H1 (cell line): ENCODE data around the gene BCAS3. TPM values are rescaled to one million over a fixed set of nuclear protein-coding genes. Genes with fewer than 3 reads are reported as not detected.

Source experiments
- NANOG ChIP-seq: IDR thresholded peaks from 2 replicates; pipeline ENCODE4 v1.6.1; 2011; ENCODE audit warnings: low read length, low read depth, mild to moderate bottlenecking, inconsistent platforms; ENCODE audit not compliant: insufficient read depth, poor library complexity, severe bottlenecking
- PHF8 ChIP-seq: fragments of 200-600 bp; sonication (generic); conservative IDR thresholded peaks from 2 replicates; pipeline ENCODE4 v1.7.1; 2012; ENCODE audit warnings: low read depth, mild to moderate bottlenecking, inconsistent platforms, low read length, moderate library complexity
- SAP30 ChIP-seq: fragments of 300-600 bp; sonication (generic); IDR thresholded peaks from 2 replicates; pipeline ENCODE4 v1.7.1; 2012; ENCODE audit warnings: low read length, moderate library complexity, mild to moderate bottlenecking, inconsistent platforms; ENCODE audit not compliant: insufficient read depth, insufficient replicate concordance
- ZNF274 ChIP-seq: IDR thresholded peaks from 2 replicates; pipeline ENCODE4 v1.7.0; 2012; ENCODE audit warnings: low read length, borderline replicate concordance; ENCODE audit errors: extremely low read depth
- polyA plus RNA-seq, 7 experiments: library from polyadenylated mRNA; depleted of rRNA in 3 of 7; stranded (reverse) in 5 of 7; unstranded in 2 of 7; fragments of >200 nt in 5 of 7; fragments of 200-250 nt in 2 of 7; gene quantifications; 1 replicate in 5 of 7; 2 replicates in 1 of 7; 4 replicates in 1 of 7; pipeline versions ENCODE4 v1.2.1 to v1.2.3, GENCODE V29; 2011 to 2013; ENCODE audit warnings: missing spikeins in 2 of 7, mixed read lengths in 2 of 7
- total RNA-seq: library from RNA; stranded (reverse); fragmentation: NEBNext Ultra II Directional; extraction: Animal tissue kit (Norgen Biotek cat#: 25700); gene quantifications from 2 replicates; pipeline ENCODE4 v1.2.1, GENCODE V29; 2021

The BCAS3 gene
- total and polyA plus RNA-seq, 2 of the 8 experiments (the other 6 are each of a cell fraction or from before 2014, with no cell fraction given), result 9.9 to 13.3 TPM

DNA sequence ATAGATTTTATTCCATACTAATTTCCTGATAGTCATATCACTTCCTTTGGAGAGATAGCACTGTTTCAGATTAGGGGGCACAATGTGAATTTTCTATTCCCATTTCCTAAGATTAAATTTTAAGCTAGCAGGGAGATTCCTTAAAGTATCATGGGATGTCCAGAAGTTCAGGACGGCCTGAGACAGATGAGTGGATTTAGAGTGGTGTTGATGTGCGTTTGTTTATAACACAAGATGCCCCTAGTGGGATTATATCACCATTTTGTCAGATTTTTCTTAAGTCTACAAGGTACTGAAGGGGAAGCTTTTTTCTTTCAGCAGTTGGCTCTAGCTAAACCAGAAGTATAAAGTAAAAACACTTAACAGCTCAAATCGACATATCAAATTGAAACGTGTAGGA lies 538.4 kb downstream of the BCAS3 start (continued):
- TF ChIP-seq ZNF274, result no peak
- TF ChIP-seq NANOG, result no peak
- no peak for TF ChIP-seq SAP30
- TF ChIP-seq PHF8, result no peak
